ENCODE results near the gene SRD5A1.
"Not testable (repeated sequence)": the region's sequence is repeated elsewhere in the genome, so short reads cannot be mapped to it uniquely, and the experiment has no call there.

Gene SRD5A1

GRCh38 chr5:6606884-6607558 lies 26.2 kb upstream of the SRD5A1 start:
- no peak for DNase-seq

- no peak for DNase-seq
Measured at GRCh38 chr5:6607559-6607936, 25.7 kb upstream of the SRD5A1 start.

- DNase-seq, result no peak
Measured at GRCh38 chr5:6608016-6608415, 25.2 kb upstream of the SRD5A1 start.

GRCh38 chr5:6611334-6612256 lies 21.6 kb upstream of the SRD5A1 start:
- DNase-seq, result no peak

GRCh38 chr5:6615034-6615815 lies 18.0 kb upstream of the SRD5A1 start:
- DNase-seq, result no peak

- DNase-seq, result no peak
Measured at GRCh38 chr5:6616632-6617031, 16.6 kb upstream of the SRD5A1 start.

- no peak for DNase-seq
Measured at GRCh38 chr5:6623228-6623627, 10.0 kb upstream of the SRD5A1 start.

- DNase-seq, result no peak
Measured at GRCh38 chr5:6623941-6624340, 9.3 kb upstream of the SRD5A1 start.

- DNase-seq, result no peak
Measured at GRCh38 chr5:6626508-6626907, 6.7 kb upstream of the SRD5A1 start.

GRCh38 chr5:6631441-6631840 lies 1.8 kb upstream of the SRD5A1 start:
- no peak for DNase-seq

GRCh38 chr5:6632324-6632887 lies 834 bp upstream of the SRD5A1 start:
- peak; percentile 6 to 51 for DNase-seq

GRCh38 chr5:6633469-6634245 lies 417 bp downstream of the SRD5A1 start:
- peak; percentile 18 to 71 for DNase-seq

GRCh38 chr5:6634306-6634705 lies 1.1 kb downstream of the SRD5A1 start:
- peak in 1 of 2 experiments; percentile 14 for DNase-seq

GRCh38 chr5:6634788-6635430 lies 1.7 kb downstream of the SRD5A1 start:
- DNase-seq, result no peak

- peak in 1 of 2 experiments; percentile 2 for DNase-seq
Measured at GRCh38 chr5:6636293-6636692, 3.1 kb downstream of the SRD5A1 start.

- DNase-seq, result no peak
Measured at GRCh38 chr5:6637022-6637421, 3.8 kb downstream of the SRD5A1 start.

GRCh38 chr5:6637590-6637989 lies 4.3 kb downstream of the SRD5A1 start:
- no peak for DNase-seq

- no peak for DNase-seq
Measured at GRCh38 chr5:6638236-6638635, 5.0 kb downstream of the SRD5A1 start.

- no peak for DNase-seq
Measured at GRCh38 chr5:6642655-6643054, 9.4 kb downstream of the SRD5A1 start.

- DNase-seq, result no peak
Measured at GRCh38 chr5:6644794-6645241, 11.6 kb downstream of the SRD5A1 start.

- not testable (repeated sequence) for DNase-seq
Measured at GRCh38 chr5:6645571-6646362, 12.5 kb downstream of the SRD5A1 start.
